Measurements from ENCODE around the gene EVPL.

EVPL gene

DNA sequence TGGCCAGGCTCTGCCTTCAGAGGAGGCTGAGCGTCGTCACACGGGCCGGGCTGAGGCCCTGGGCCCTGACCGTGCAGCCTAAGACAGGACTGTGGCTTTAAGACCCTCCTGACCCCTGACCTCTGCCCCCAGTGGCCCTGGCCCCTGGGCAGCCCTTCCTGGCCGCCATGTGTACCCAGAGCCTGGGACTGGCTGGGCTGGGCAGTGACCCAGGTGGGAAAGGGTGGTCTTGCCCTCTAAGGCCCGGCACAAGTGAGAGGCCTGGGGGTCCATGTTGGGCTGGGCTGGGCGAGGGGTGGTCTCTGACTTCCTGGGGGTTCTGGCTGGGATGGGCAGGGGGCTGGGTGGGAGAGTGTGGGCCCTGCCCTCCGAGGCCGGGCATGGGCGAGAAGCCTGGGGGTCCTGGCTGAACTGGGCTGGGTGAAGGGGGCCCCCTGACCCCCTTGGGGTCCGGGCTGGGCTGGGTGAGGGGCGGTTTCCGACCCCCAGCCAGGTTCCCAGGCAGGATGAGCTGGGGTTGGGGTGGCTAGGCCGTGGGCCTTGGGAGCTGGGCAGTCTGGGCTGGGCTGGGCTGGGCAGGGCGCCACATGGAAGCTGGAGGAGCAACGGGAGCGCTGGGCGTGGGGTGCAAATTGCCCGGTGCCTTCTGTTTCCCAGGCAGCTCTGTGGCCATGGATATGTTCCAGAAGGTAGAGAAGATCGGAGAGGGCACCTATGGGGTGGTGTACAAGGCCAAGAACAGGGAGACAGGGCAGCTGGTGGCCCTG lies 26.2 kb downstream of the EVPL start, which contains the start of gene CDK3:
TSS of gene CDK3 (plus strand) at position 101 of the 767 bp plus-strand sequence. CDS start at position 672, 571 bp downstream.
- H3K4me3 ChIP-seq (ENCODE audit: low read depth, low read length): no peak within 1 kb of the TSS
- TF ChIP-seq CTCF (IDR thresholded peaks at IDR 0.05; ENCODE audit: low read depth, low read length, missing control alignments): no peak
- no peak for DNase-seq
- in situ Hi-C loops (cut with HindIII; ENCODE audit: low pct_ligation_motif_present, low sequenced_read_pairs): no loop called here
- H3K36me3 ChIP-seq (replicated peaks): no peaks in the 10 kb centered on the region
- H3K27ac ChIP-seq: no peak within 1 kb of the TSS
- H3K27me3 ChIP-seq (replicated peaks): no peaks in the 10 kb centered on the region

GRCh38 chr17:76000016-76000754 lies 26.9 kb downstream of the EVPL start:
- in situ Hi-C loops (cut with HindIII; ENCODE audit: low pct_ligation_motif_present, low sequenced_read_pairs): no loop called here
- peaks cover 4% of the 10 kb centered on the region for H3K36me3 ChIP-seq (replicated peaks)

GRCh38 chr17:75998327-75998795 lies 28.7 kb downstream of the EVPL start:
- no peak for TF ChIP-seq CTCF (IDR thresholded peaks at IDR 0.05; ENCODE audit: low read depth, low read length, missing control alignments)
- DNase-seq: no peak
- H3K4me3 ChIP-seq (ENCODE audit: low read depth, low read length): no peak overlapping the region
- no peaks in the 10 kb centered on the region for H3K27me3 ChIP-seq (replicated peaks)
- peaks cover 6% of the 10 kb centered on the region for H3K36me3 ChIP-seq (replicated peaks)
- no peak overlapping the region for H3K27ac ChIP-seq
- in situ Hi-C loops (cut with HindIII; ENCODE audit: low pct_ligation_motif_present, low sequenced_read_pairs): no loop called here

More at GRCh38 chr17:76000016-76000754, 26.9 kb downstream of the EVPL start:
- no peak overlapping the region for H3K27ac ChIP-seq
- TF ChIP-seq CTCF (IDR thresholded peaks at IDR 0.05; ENCODE audit: low read depth, low read length, missing control alignments): peak; percentile 87
- peak; percentile 19 for DNase-seq
- no peaks in the 10 kb centered on the region for H3K27me3 ChIP-seq (replicated peaks)
- no peak overlapping the region for H3K4me3 ChIP-seq (ENCODE audit: low read depth, low read length)

- in situ Hi-C loops (cut with HindIII; ENCODE audit: low pct_ligation_motif_present, low sequenced_read_pairs): no loop called here
- H3K27ac ChIP-seq: no peak overlapping the region
- H3K27me3 ChIP-seq (replicated peaks): no peaks in the 10 kb centered on the region
- peaks cover 8% of the 10 kb centered on the region for H3K36me3 ChIP-seq (replicated peaks)
- TF ChIP-seq CTCF (IDR thresholded peaks at IDR 0.05; ENCODE audit: low read depth, low read length, missing control alignments): no peak
- DNase-seq: peak; percentile 40
- H3K4me3 ChIP-seq (ENCODE audit: low read depth, low read length): no peak overlapping the region
These were observed 30.2 kb downstream of the EVPL start for GRCh38 chr17:75996665-75997590.

DNA sequence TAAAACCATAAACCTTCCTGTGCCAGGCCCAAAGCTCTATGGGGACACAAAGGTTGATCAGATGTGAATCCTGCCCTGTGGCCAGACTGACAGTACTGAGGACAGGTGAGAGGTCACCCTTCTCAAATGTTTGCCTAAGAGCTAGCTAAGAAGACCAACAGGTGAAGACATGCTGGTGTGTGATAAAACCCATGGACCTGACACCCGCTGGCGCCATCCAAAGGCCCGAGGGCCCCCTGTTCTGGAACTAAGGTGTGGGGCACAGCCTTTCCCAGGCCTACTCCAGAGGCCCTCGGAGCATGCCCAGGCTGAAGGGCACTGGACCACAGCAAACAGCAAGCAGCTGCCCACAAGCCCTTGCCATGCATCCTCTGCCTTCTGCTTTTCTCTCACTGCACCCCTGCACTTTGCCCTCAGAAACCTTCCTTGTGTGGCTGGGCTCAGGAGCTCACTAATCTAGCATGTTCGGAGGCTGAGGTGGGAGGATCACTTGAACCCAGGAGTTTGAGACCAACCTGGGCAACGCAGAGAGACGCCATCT lies 31.7 kb downstream of the EVPL start:
- Histone ChIP-seq H3K4me3 (ENCODE audit: low read depth, low read length) (no peak overlapping the region), H3K27me3 (replicated peaks) (no peaks in the 10 kb centered on the region), H3K36me3 (replicated peaks) (peaks cover 8% of the 10 kb centered on the region), H3K27ac (no peak overlapping the region)
- in situ Hi-C loops (cut with HindIII; ENCODE audit: low pct_ligation_motif_present, low sequenced_read_pairs): no loop called here
- DNase-seq: no peak
- no peak for TF ChIP-seq CTCF (IDR thresholded peaks at IDR 0.05; ENCODE audit: low read depth, low read length, missing control alignments)

Measured in brain microvascular endothelial cell (primary cell).